Endothelial cell of umbilical vein (primary cell): Measurements from ENCODE around the gene DYRK1A.

Source experiments
- EZH2 ChIP-seq: IDR thresholded peaks from 2 replicates; pipeline ENCODE4 v1.6.1; 2012; ENCODE audit warnings: borderline replicate concordance, low read depth, mild to moderate bottlenecking, moderate library complexity, low read length, inconsistent platforms; ENCODE audit not compliant: severe bottlenecking
- POLR2A ChIP-seq: IDR thresholded peaks from 2 replicates; pipeline ENCODE4 v1.6.1; 2012; ENCODE audit warnings: low read depth, mild to moderate bottlenecking, control low read depth, low read length
- POLR2AphosphoS5 ChIP-seq: IDR thresholded peaks from 2 replicates; pipeline ENCODE4 v1.6.1; 2012; ENCODE audit warnings: low read depth, mild to moderate bottlenecking, control low read depth, low read length, moderate library complexity; ENCODE audit not compliant: insufficient read depth
- TF ChIP-seq, protein P1 (sequence below), 2 donors: IDR thresholded peaks; 1 replicate in 1 of 2; 2 replicates in 1 of 2; pipeline ENCODE4 v1.5.1; 2011; ENCODE audit warnings: low read length in 2 of 2, mild to moderate bottlenecking in 2 of 2, moderate library complexity in 2 of 2, control low read depth in 1 of 2, inconsistent platforms in 1 of 2, low read depth in 1 of 2; ENCODE audit not compliant: insufficient read depth in 1 of 2; ENCODE audit errors: extremely low read depth in 1 of 2

DNA sequence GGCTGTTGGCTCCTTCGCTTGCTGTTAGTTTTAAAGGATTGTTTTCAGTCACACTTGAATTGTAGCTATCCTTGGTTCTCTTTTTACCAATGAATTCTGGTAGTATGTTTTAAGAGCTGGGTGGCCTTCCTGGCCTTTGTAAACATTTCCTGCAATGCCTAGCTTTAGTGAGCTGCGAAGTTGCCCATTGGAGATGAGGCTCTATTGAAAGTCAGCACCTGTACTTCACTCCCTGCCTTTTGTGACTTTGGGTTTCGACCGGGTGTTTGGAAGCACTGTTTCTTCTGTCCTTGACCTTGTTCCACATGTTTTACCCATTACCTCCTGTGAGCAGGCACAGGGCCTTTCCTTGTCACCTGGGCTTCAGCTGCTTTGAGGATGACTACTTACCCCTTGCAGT, 64.7 kb downstream of the DYRK1A start:
- TF ChIP-seq POLR2A, result no peak
- no peak for TF ChIP-seq EZH2
- TF ChIP-seq, protein P1, sequence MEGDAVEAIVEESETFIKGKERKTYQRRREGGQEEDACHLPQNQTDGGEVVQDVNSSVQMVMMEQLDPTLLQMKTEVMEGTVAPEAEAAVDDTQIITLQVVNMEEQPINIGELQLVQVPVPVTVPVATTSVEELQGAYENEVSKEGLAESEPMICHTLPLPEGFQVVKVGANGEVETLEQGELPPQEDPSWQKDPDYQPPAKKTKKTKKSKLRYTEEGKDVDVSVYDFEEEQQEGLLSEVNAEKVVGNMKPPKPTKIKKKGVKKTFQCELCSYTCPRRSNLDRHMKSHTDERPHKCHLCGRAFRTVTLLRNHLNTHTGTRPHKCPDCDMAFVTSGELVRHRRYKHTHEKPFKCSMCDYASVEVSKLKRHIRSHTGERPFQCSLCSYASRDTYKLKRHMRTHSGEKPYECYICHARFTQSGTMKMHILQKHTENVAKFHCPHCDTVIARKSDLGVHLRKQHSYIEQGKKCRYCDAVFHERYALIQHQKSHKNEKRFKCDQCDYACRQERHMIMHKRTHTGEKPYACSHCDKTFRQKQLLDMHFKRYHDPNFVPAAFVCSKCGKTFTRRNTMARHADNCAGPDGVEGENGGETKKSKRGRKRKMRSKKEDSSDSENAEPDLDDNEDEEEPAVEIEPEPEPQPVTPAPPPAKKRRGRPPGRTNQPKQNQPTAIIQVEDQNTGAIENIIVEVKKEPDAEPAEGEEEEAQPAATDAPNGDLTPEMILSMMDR (IDR thresholded peaks at IDR 0.05; ENCODE audit: extremely low read depth in 1 of 2, insufficient read depth in 1 of 2, low read depth in 1 of 2, low read length in 2 of 2), result no peak
- TF ChIP-seq POLR2AphosphoS5, result no peak
